Calu3 (cell line): ENCODE measurements around the gene IL9. TPM values are rescaled to one million over a fixed set of nuclear protein-coding genes. Genes with fewer than 3 reads are reported as not detected.

Experiments
- BruUV-seq: library from RNA; stranded (reverse); fragments of 400-500 nt; replicated peaks from 2 replicates; lab custom pipeline; 2021; lab: Mats Ljungman, UMichigan
- CTCF ChIA-PET: fragments of 300-600 bp; sonication (Branson Sonifier 250); formaldehyde crosslinking; loops from one replicate; lab custom pipeline; 2022; ENCODE audit warnings: antibody characterized with exemption; lab: Charles Lee
- DNase-seq: peaks from one replicate; pipeline ENCODE4 v3.0.0; 2022
- H3K27ac Mint-ChIP-seq: one replicate; pipeline ENCODE4 v1.8.0; 2022; ENCODE audit warnings: mixed read lengths; ENCODE audit not compliant: unreplicated experiment
- H3K27me3 Mint-ChIP-seq: one replicate; pipeline ENCODE4 v1.8.0; 2022; ENCODE audit warnings: mixed read lengths; ENCODE audit not compliant: unreplicated experiment
- H3K36me3 Mint-ChIP-seq: one replicate; pipeline ENCODE4 v1.8.0; 2022; ENCODE audit warnings: mild to moderate bottlenecking, moderate library complexity, mixed read lengths; ENCODE audit not compliant: insufficient read depth, unreplicated experiment
- H3K4me1 Mint-ChIP-seq: one replicate; pipeline ENCODE4 v1.8.0; 2022; ENCODE audit warnings: mild to moderate bottlenecking, low read depth, mixed read lengths; ENCODE audit not compliant: unreplicated experiment
- H3K4me3 Mint-ChIP-seq: one replicate; pipeline ENCODE4 v1.8.0; 2022; ENCODE audit warnings: mild to moderate bottlenecking, low read depth, moderate library complexity, mixed read lengths; ENCODE audit not compliant: unreplicated experiment
- H3K9me3 Mint-ChIP-seq: one replicate; pipeline ENCODE4 v1.8.0; 2022; ENCODE audit warnings: low read depth, mixed read lengths; ENCODE audit not compliant: unreplicated experiment
- CTCF ChIP-seq: fragments of 200-600 bp; IDR thresholded peaks from one replicate; pipeline ENCODE4 v1.8.0; 2022; ENCODE audit warnings: antibody characterized with exemption; ENCODE audit not compliant: unreplicated experiment
- intact Hi-C: fragments of 100-400 bp; cut with micrococcal nuclease; formaldehyde crosslinking; loops from one replicate; pipeline ENCODE4 v1.10.0; 2022; ENCODE audit not compliant: unreplicated experiment
- total RNA-seq: library from RNA; stranded (reverse); gene quantifications from 2 replicates; pipeline ENCODE4 v1.2.3, GENCODE V29; 2022

IL9 gene
- total RNA-seq, 1 experiment from 2014 or later = not detected

GRCh38 chr5:135885031-135885430 lies 10.6 kb downstream of the IL9 start:
- CTCF ChIA-PET = no interaction called here
- no peak for TF ChIP-seq CTCF

GRCh38 chr5:135883441-135883840 lies 12.2 kb downstream of the IL9 start:
- no peaks in the 10 kb centered on the region for H3K9me3 Mint-ChIP-seq
- H3K27me3 Mint-ChIP-seq = peaks cover 78% of the 10 kb centered on the region
- no peak overlapping the region for H3K27ac Mint-ChIP-seq
- H3K36me3 Mint-ChIP-seq = no peaks in the 10 kb centered on the region
- H3K4me3 Mint-ChIP-seq = no peak overlapping the region
- no peak for TF ChIP-seq CTCF
- no TSS peak for BruUV-seq
- peaks cover 21% of the 10 kb centered on the region for H3K4me1 Mint-ChIP-seq
- peak; percentile 25 for DNase-seq
- intact Hi-C loops = no loop called here
- CTCF ChIA-PET = no interaction called here

More at GRCh38 chr5:135885031-135885430, 10.6 kb downstream of the IL9 start:
- Mint-ChIP-seq H3K27ac (no peak overlapping the region), H3K27me3 (peaks cover 62% of the 10 kb centered on the region), H3K4me3 (no peak overlapping the region), H3K4me1 (peaks cover 21% of the 10 kb centered on the region), H3K9me3 (no peaks in the 10 kb centered on the region), H3K36me3 (no peaks in the 10 kb centered on the region)
- BruUV-seq = no TSS peak
- intact Hi-C loops = loop anchor here (5.0 kb wide), 1 partner anchor 887 kb away; no protein-coding TSS in a partner anchor
- no peak for DNase-seq

- no peak for DNase-seq
- no TSS peak for BruUV-seq
- Mint-ChIP-seq H3K9me3 (no peaks in the 10 kb centered on the region), H3K27me3 (peaks cover 82% of the 10 kb centered on the region), H3K27ac (no peak overlapping the region), H3K4me1 (peaks cover 18% of the 10 kb centered on the region), H3K36me3 (no peaks in the 10 kb centered on the region), H3K4me3 (no peak overlapping the region)
- intact Hi-C loops = no loop called here
- TF ChIP-seq CTCF = no peak
- CTCF ChIA-PET = no interaction called here
These were observed 12.6 kb downstream of the IL9 start for GRCh38 chr5:135883026-135883425.

GRCh38 chr5:135881819-135882218 lies 13.8 kb downstream of the IL9 start:
- Mint-ChIP-seq H3K4me3 (no peak overlapping the region), H3K4me1 (peaks cover 10% of the 10 kb centered on the region), H3K27ac (no peak overlapping the region), H3K9me3 (no peaks in the 10 kb centered on the region), H3K27me3 (peaks cover 94% of the 10 kb centered on the region), H3K36me3 (no peaks in the 10 kb centered on the region)
- CTCF ChIA-PET = interaction anchor here (0.8 kb wide), 1 partner anchor 13 kb away, joined by 3 read pairs; no protein-coding TSS in a partner anchor
- intact Hi-C loops = no loop called here
- TF ChIP-seq CTCF = no peak
- no TSS peak for BruUV-seq
- DNase-seq = no peak
